Nephron progenitor cell (in vitro differentiated cells): ENCODE data around the gene GRIK4.

Source experiments
- DNase-seq: peaks from one replicate; pipeline ENCODE4 v3.0.0; 2021
- H3K27ac Mint-ChIP-seq: 2 replicates; pipeline ENCODE4 v1.8.0; 2021; ENCODE audit warnings: mild to moderate bottlenecking, moderate library complexity, mixed read lengths
- H3K27me3 Mint-ChIP-seq: 2 replicates; pipeline ENCODE4 v1.8.0; 2021; ENCODE audit warnings: mild to moderate bottlenecking, low read depth, mixed read lengths; ENCODE audit not compliant: poor library complexity
- H3K36me3 Mint-ChIP-seq: 2 replicates; pipeline ENCODE4 v1.8.0; 2021; ENCODE audit warnings: low read depth, mixed read lengths
- H3K4me1 Mint-ChIP-seq: 2 replicates; pipeline ENCODE4 v1.8.0; 2021; ENCODE audit warnings: mixed read lengths
- H3K4me3 Mint-ChIP-seq: 2 replicates; pipeline ENCODE4 v1.8.0; 2021; ENCODE audit warnings: mild to moderate bottlenecking, moderate library complexity, mixed read lengths
- H3K9me3 Mint-ChIP-seq: 2 replicates; pipeline ENCODE4 v1.8.0; 2021; ENCODE audit warnings: mild to moderate bottlenecking, moderate library complexity, mixed read lengths
- CTCF ChIP-seq: fragments of 200-600 bp; sonication (generic); IDR thresholded peaks from 2 replicates; pipeline ENCODE4 v1.5.0; 2021; ENCODE audit warnings: antibody characterized with exemption

The GRIK4 gene

GRCh38 chr11:120832481-120833238, 321.1 kb downstream of the GRIK4 start:
- peaks cover 68% of the 10 kb centered on the region for H3K4me1 Mint-ChIP-seq
- no peaks in the 10 kb centered on the region for H3K36me3 Mint-ChIP-seq
- no peak for DNase-seq
- H3K27ac Mint-ChIP-seq = no peak overlapping the region
- H3K4me3 Mint-ChIP-seq = no peak overlapping the region
- TF ChIP-seq CTCF = no peak
- H3K9me3 Mint-ChIP-seq = no peaks in the 10 kb centered on the region
- H3K27me3 Mint-ChIP-seq = peaks cover 7% of the 10 kb centered on the region

GRCh38 chr11:120834686-120835210, 323.2 kb downstream of the GRIK4 start:
- Mint-ChIP-seq H3K4me3 (no peak overlapping the region), H3K9me3 (no peaks in the 10 kb centered on the region), H3K27ac (no peak overlapping the region), H3K36me3 (no peaks in the 10 kb centered on the region), H3K27me3 (peaks cover 4% of the 10 kb centered on the region), H3K4me1 (peaks cover 74% of the 10 kb centered on the region)
- TF ChIP-seq CTCF = no peak
- peak; percentile 30 for DNase-seq

- no peak for DNase-seq
- peaks cover 76% of the 10 kb centered on the region for H3K4me1 Mint-ChIP-seq
- H3K4me3 Mint-ChIP-seq = no peak overlapping the region
- H3K36me3 Mint-ChIP-seq = no peaks in the 10 kb centered on the region
- TF ChIP-seq CTCF = no peak
- H3K27me3 Mint-ChIP-seq = peaks cover 3% of the 10 kb centered on the region
- no peaks in the 10 kb centered on the region for H3K9me3 Mint-ChIP-seq
- no peak overlapping the region for H3K27ac Mint-ChIP-seq
These were observed 324.2 kb downstream of the GRIK4 start for GRCh38 chr11:120835601-120836228.

- Mint-ChIP-seq H3K4me3 (no peak overlapping the region), H3K4me1 (peaks cover 59% of the 10 kb centered on the region), H3K36me3 (no peaks in the 10 kb centered on the region), H3K9me3 (no peaks in the 10 kb centered on the region), H3K27me3 (peaks cover 3% of the 10 kb centered on the region), H3K27ac (no peak overlapping the region)
- no peak for DNase-seq
- no peak for TF ChIP-seq CTCF
These were observed 326.1 kb downstream of the GRIK4 start for GRCh38 chr11:120837696-120838095.

GRCh38 chr11:120839201-120839600, 327.7 kb downstream of the GRIK4 start:
- Mint-ChIP-seq H3K36me3 (no peaks in the 10 kb centered on the region), H3K9me3 (no peaks in the 10 kb centered on the region), H3K27me3 (peaks cover 3% of the 10 kb centered on the region), H3K27ac (no peak overlapping the region), H3K4me1 (peaks cover 44% of the 10 kb centered on the region), H3K4me3 (no peak overlapping the region)
- TF ChIP-seq CTCF = no peak
- DNase-seq = no peak
